GM21723 (cell line): Measurements from ENCODE around the gene ALOXE3.
A peak's percentile ranks its signal among the peaks of the same experiment; 100 is the strongest.

Source experiments
- ATAC-seq: cut with Tn5 transposase; IDR thresholded peaks from one replicate; pipeline ENCODE4 v1.9.1; 2021; ENCODE audit warnings: mild to moderate bottlenecking, moderate library complexity; ENCODE audit not compliant: unreplicated experiment

The ALOXE3 gene

GRCh38 chr17:8154608-8155155 is 36.4 kb upstream of the ALOXE3 start:
- no peak for ATAC-seq

- no peak for ATAC-seq
Measured at GRCh38 chr17:8153957-8154607, 35.8 kb upstream of the ALOXE3 start.

GRCh38 chr17:8153525-8153956 is 35.2 kb upstream of the ALOXE3 start:
- no peak for ATAC-seq

GRCh38 chr17:8153031-8153451 is 34.7 kb upstream of the ALOXE3 start:
- ATAC-seq, result no peak

- peak; percentile 22 for ATAC-seq
Measured at GRCh38 chr17:8152112-8152775, 33.9 kb upstream of the ALOXE3 start, which contains the start of gene PER1. Gene PER1 (minus strand): TSS chr17:8152404. CDS start chr17:8150706, 1,698 bp downstream.

GRCh38 chr17:8151641-8152111 is 33.4 kb upstream of the ALOXE3 start:
- no peak for ATAC-seq

GRCh38 chr17:8151120-8151640 is 32.9 kb upstream of the ALOXE3 start:
- ATAC-seq, result no peak

- no peak for ATAC-seq
Measured at GRCh38 chr17:8150194-8151119, 32.1 kb upstream of the ALOXE3 start.

GRCh38 chr17:8149419-8150193 is 31.3 kb upstream of the ALOXE3 start:
- ATAC-seq, result no peak

- ATAC-seq, result no peak
Measured at GRCh38 chr17:8148560-8148959, 30.2 kb upstream of the ALOXE3 start.

- ATAC-seq, result no peak
Measured at GRCh38 chr17:8147805-8148404, 29.6 kb upstream of the ALOXE3 start.

- ATAC-seq, result no peak
Measured at GRCh38 chr17:8147141-8147804, 29.0 kb upstream of the ALOXE3 start.

GRCh38 chr17:8146381-8147140 is 28.2 kb upstream of the ALOXE3 start:
- ATAC-seq, result no peak

GRCh38 chr17:8145811-8146210 is 27.5 kb upstream of the ALOXE3 start:
- ATAC-seq, result no peak

- ATAC-seq, result no peak
Measured at GRCh38 chr17:8144401-8145231, 26.3 kb upstream of the ALOXE3 start.

- ATAC-seq, result no peak
Measured at GRCh38 chr17:8143581-8144400, 25.5 kb upstream of the ALOXE3 start.
